Measurements from ENCODE around the gene PYGO2. TPM values are rescaled to one million over a fixed set of nuclear protein-coding genes. Genes with fewer than 3 reads are reported as not detected.
"Not testable (repeated sequence)": the region's sequence is repeated elsewhere in the genome, so short reads cannot be mapped to it uniquely, and the experiment has no call there.

The PYGO2 gene
- polyA plus RNA-seq, 4 donors = 22.1 to 34.7 (median 24.8) TPM

DNA sequence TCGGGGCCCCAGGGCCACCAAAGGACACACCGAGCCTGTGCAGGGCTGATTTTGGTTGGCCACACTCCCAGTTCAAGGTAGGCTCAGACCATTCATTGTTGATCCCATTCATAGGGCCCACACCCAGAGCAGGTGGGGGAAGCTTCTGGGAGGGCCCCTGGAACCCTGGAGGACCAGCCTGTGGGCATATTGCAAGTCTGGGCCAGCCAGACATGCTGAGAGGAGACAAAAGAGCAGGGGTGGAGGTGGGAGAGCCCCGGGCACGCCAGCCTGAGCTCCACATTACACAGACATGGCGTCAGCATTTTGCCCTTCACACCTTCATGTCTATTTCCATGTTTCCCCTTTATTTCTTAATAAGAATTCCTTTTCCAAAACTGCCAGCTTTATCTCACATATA lies 50.7 kb downstream of the PYGO2 start:
- Histone ChIP-seq H3K9me3 (ENCODE audit: control insufficient read depth in 2 of 2, insufficient read depth in 1 of 2, low read depth in 1 of 2, low read length in 1 of 2) (peaks cover 0 to 21% of the 10 kb centered on the region in 2 donors), H3K36me3 (ENCODE audit: control insufficient read depth in 3 of 3, insufficient read depth in 2 of 3, low read depth in 1 of 3, low read length in 3 of 3) (peaks cover 0 to 2% (median 0%) of the 10 kb centered on the region in 3 donors), H3K27me3 (ENCODE audit: control insufficient read depth in 3 of 3, insufficient read depth in 3 of 3, low read length in 3 of 3) (no peaks in the 10 kb centered on the region), H3K4me1 (ENCODE audit: control insufficient read depth in 3 of 3, insufficient read depth in 2 of 3, low read depth in 1 of 3, low read length in 2 of 3) (no peaks in the 10 kb centered on the region), H3K27ac (ENCODE audit: low read depth in 1 of 3, low read length in 2 of 3) (no peak overlapping the region), H3K4me3 (ENCODE audit: low read depth in 1 of 3, low read length in 3 of 3) (no peak overlapping the region)
- 93 to 98% (median 94%) methylated on average over 5 of the region's 5 CpGs for WGBS, 3 donors
- DNase-seq (no peak), FAIRE-seq (no peak)

DNA sequence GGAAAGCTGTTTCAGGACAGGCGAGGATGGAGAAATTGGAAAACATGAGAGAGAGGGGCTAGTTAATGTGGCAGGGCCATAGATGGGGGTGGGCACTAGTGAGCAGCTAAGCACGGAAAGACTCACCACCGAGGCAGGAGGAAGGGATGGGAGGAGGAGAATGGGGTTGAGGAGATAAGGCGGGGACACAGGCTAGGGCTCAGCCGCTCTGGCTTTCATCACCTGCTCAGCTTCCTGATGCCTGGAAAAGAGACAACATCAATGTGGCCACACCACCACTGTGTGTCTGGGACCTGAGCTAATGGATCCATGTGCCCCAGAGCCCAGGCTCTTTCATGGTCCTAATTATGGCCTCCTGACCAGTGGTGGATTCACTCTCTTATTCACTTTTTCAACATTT lies 52.6 kb downstream of the PYGO2 start:
- H3K4me1 ChIP-seq (ENCODE audit: control insufficient read depth in 3 of 3, insufficient read depth in 2 of 3, low read depth in 1 of 3, low read length in 2 of 3) = no peaks in the 10 kb centered on the region
- peaks cover 0 to 2% (median 0%) of the 10 kb centered on the region in 3 donors for H3K36me3 ChIP-seq (ENCODE audit: control insufficient read depth in 3 of 3, insufficient read depth in 2 of 3, low read depth in 1 of 3, low read length in 3 of 3)
- DNase-seq = no peak
- H3K4me3 ChIP-seq (ENCODE audit: low read depth in 1 of 3, low read length in 3 of 3) = no peak overlapping the region
- H3K27ac ChIP-seq (ENCODE audit: low read depth in 1 of 3, low read length in 2 of 3) = peak overlapping the region in 1 of 3 donors; percentile 28
- WGBS, 3 donors = 85 to 94% (median 94%) methylated on average over 3 to 5 of the region's 5 CpGs
- FAIRE-seq = no peak
- peaks cover 0 to 21% of the 10 kb centered on the region in 2 donors for H3K9me3 ChIP-seq (ENCODE audit: control insufficient read depth in 2 of 2, insufficient read depth in 1 of 2, low read depth in 1 of 2, low read length in 1 of 2)
- no peaks in the 10 kb centered on the region for H3K27me3 ChIP-seq (ENCODE audit: control insufficient read depth in 3 of 3, insufficient read depth in 3 of 3, low read length in 3 of 3)

DNA sequence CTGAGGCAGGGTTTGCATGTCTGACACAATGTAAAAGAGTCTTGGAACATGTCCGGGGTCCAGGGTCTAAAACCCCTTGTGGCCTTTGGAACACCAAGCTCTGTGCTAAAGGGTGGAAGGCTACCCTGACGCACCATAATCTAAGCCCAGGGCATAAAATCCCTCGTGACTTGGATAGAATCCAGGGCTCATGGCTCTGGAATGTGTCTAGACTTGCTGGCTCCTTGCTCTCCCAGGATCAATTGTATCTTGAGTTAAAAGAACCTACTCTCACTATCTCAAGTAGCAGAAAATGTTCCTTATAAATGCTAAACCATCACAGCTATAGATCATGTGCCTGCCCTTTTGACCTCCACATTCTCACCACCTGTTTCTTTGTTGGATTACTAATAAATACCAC lies 53.5 kb downstream of the PYGO2 start:
- WGBS, 3 donors = 19 to 59% (median 48%) methylated on average over 3 of the region's 3 CpGs
- peak in 1 of 2 donors; percentile 68 for DNase-seq
- not testable (repeated sequence) for H3K4me3 ChIP-seq (ENCODE audit: low read depth in 1 of 3, low read length in 3 of 3); H3K36me3 ChIP-seq (ENCODE audit: control insufficient read depth in 3 of 3, insufficient read depth in 2 of 3, low read depth in 1 of 3, low read length in 3 of 3); FAIRE-seq; H3K4me1 ChIP-seq (ENCODE audit: control insufficient read depth in 3 of 3, insufficient read depth in 2 of 3, low read depth in 1 of 3, low read length in 2 of 3); H3K27me3 ChIP-seq (ENCODE audit: control insufficient read depth in 3 of 3, insufficient read depth in 3 of 3, low read length in 3 of 3)
- H3K27ac ChIP-seq (ENCODE audit: low read depth in 1 of 3, low read length in 2 of 3) = peak overlapping the region in 1 of 3 donors; percentile 28
- H3K9me3 ChIP-seq (ENCODE audit: control insufficient read depth in 2 of 2, insufficient read depth in 1 of 2, low read depth in 1 of 2, low read length in 1 of 2) = peaks cover 0 to 21% of the 10 kb centered on the region in 2 donors

Other genes starting within 250 kb of the PYGO2 start
- 1 to 10 TPM in 2 of 4 donors, under 1 TPM in 2; 0.27 to 1.6 (median 0.94) TPM for gene KCNN3, start 91.5 kb downstream of the PYGO2 start, polyA plus RNA-seq
- gene PMVK, start 25.1 kb downstream of the PYGO2 start, polyA plus RNA-seq = 100 to 1,000 TPM in 1 of 4 donors, 10 to 100 TPM in 3; 44.8 to 120 (median 76.0) TPM
- 10 to 100 TPM; 31.9 to 97.8 (median 37.8) TPM for gene PBXIP1, start 5.7 kb downstream of the PYGO2 start, polyA plus RNA-seq
- 10 to 100 TPM; 59.7 to 84.8 (median 66.7) TPM for gene SHC1, start 9.0 kb upstream of the PYGO2 start, polyA plus RNA-seq
- 100 to 1,000 TPM in 1 of 4 donors, 10 to 100 TPM in 3; 63.7 to 117 (median 75.6) TPM for gene CKS1B, start 12.9 kb upstream of the PYGO2 start, polyA plus RNA-seq
- 10 to 100 TPM; 25.1 to 51.4 (median 34.4) TPM for gene FLAD1, start 21.6 kb upstream of the PYGO2 start, polyA plus RNA-seq
- under 1 TPM in 1 of 4 donors, not detected in 3; 0.64 TPM for gene LENEP, start 31.8 kb upstream of the PYGO2 start, polyA plus RNA-seq
- gene ZBTB7B, start 41.0 kb upstream of the PYGO2 start, polyA plus RNA-seq = 100 to 1,000 TPM in 2 of 4 donors, 10 to 100 TPM in 2; 51.5 to 222 (median 115) TPM
- gene DCST2, start 72.0 kb upstream of the PYGO2 start, polyA plus RNA-seq = 10 to 100 TPM in 2 of 4 donors, 1 to 10 TPM in 2; 1.9 to 27.1 (median 10.6) TPM
- under 1 TPM in 2 of 4 donors, not detected in 2; 0.10 to 0.56 TPM for gene DCST1, start 72.0 kb upstream of the PYGO2 start, polyA plus RNA-seq
- 100 to 1,000 TPM in 3 of 4 donors, 10 to 100 TPM in 1; 24.9 to 206 (median 147) TPM for gene ADAM15, start 89.5 kb upstream of the PYGO2 start, polyA plus RNA-seq
- 10 to 100 TPM; 16.8 to 41.3 (median 17.4) TPM for gene EFNA4, start 102.0 kb upstream of the PYGO2 start, polyA plus RNA-seq
- gene EFNA3, start 117.1 kb upstream of the PYGO2 start, polyA plus RNA-seq = 1 to 10 TPM; 2.0 to 7.0 (median 5.4) TPM
- gene EFNA1, start 166.1 kb upstream of the PYGO2 start, polyA plus RNA-seq = 100 to 1,000 TPM in 3 of 4 donors, 10 to 100 TPM in 1; 50.6 to 166 (median 145) TPM
- 10 to 100 TPM; 44.6 to 99.5 (median 61.9) TPM for gene SLC50A1, start 174.1 kb upstream of the PYGO2 start, polyA plus RNA-seq
- 100 to 1,000 TPM in 3 of 4 donors, 10 to 100 TPM in 1; 68.5 to 306 (median 238) TPM for gene DPM3, start 178.7 kb upstream of the PYGO2 start, polyA plus RNA-seq
- gene KRTCAP2, start 211.5 kb upstream of the PYGO2 start, polyA plus RNA-seq = 100 to 1,000 TPM; 144 to 286 (median 201) TPM
- under 1 TPM in 3 of 4 donors, not detected in 1; 0.27 to 0.64 (median 0.57) TPM for gene TRIM46, start 212.1 kb upstream of the PYGO2 start, polyA plus RNA-seq
- gene THBS3, start 246.1 kb upstream of the PYGO2 start, polyA plus RNA-seq = 10 to 100 TPM; 11.3 to 24.9 (median 14.8) TPM
- 10 to 100 TPM; 40.0 to 72.2 (median 49.4) TPM for gene MTX1, start 246.9 kb upstream of the PYGO2 start, polyA plus RNA-seq